Stimulated activated CD8-positive, alpha-beta memory T cell treated with anti-CD3 and anti-CD28 coated beads, Interleukin-15, amount 100 ng/mL, for 4 hours (primary cell): Measurements from ENCODE around the gene CDH16.
"Not testable (repeated sequence)": the region's sequence is repeated elsewhere in the genome, so short reads cannot be mapped to it uniquely, and the experiment has no call there.

Source experiments
- DNase-seq, 2 donors: peaks; one replicate each; pipeline ENCODE4 v3.0.0-alpha.2; 2020; ENCODE audit warnings: low read depth in 2 of 2

CDH16 gene

GRCh38 chr16:66918803-66919568 lies at the start of gene CDH16:
CDH16 (minus strand) TSS chr16:66918885; CDS start chr16:66918065, 820 bp downstream.
- no peak for DNase-seq

GRCh38 chr16:66964049-66964448 lies 45.4 kb upstream of the CDH16 start:
- no peak for DNase-seq

- no peak for DNase-seq
These were observed 43.2 kb upstream of the CDH16 start for GRCh38 chr16:66961914-66962313.

GRCh38 chr16:66961065-66961744 lies 42.5 kb upstream of the CDH16 start, which contains the start of gene CES3:
CES3 (plus strand) TSS chr16:66961266; CDS start chr16:66961308, 42 bp downstream.
- DNase-seq, result peak in 1 of 2 donors; percentile 21

- DNase-seq, result no peak
These were observed 41.6 kb upstream of the CDH16 start for GRCh38 chr16:66960270-66960669.

GRCh38 chr16:66959704-66960161 lies 41.0 kb upstream of the CDH16 start:
- DNase-seq, result no peak

GRCh38 chr16:66958857-66959703 lies 40.4 kb upstream of the CDH16 start:
- no peak for DNase-seq

- not testable (repeated sequence) for DNase-seq
These were observed 37.4 kb upstream of the CDH16 start for GRCh38 chr16:66956154-66956457.

GRCh38 chr16:66955363-66956153 lies 36.9 kb upstream of the CDH16 start:
- not testable (repeated sequence) for DNase-seq

GRCh38 chr16:66954097-66954659 lies 35.5 kb upstream of the CDH16 start:
- peak; percentile 40 to 54 for DNase-seq

GRCh38 chr16:66953462-66954096 lies 34.9 kb upstream of the CDH16 start:
- no peak for DNase-seq

- DNase-seq, result no peak
These were observed 33.9 kb upstream of the CDH16 start for GRCh38 chr16:66952430-66953110.

- DNase-seq, result no peak
These were observed 32.5 kb upstream of the CDH16 start for GRCh38 chr16:66950971-66951790.

- no peak for DNase-seq
These were observed 31.8 kb upstream of the CDH16 start for GRCh38 chr16:66950437-66950836.

- DNase-seq, result no peak
These were observed 30.8 kb upstream of the CDH16 start for GRCh38 chr16:66949472-66949871.

- DNase-seq, result no peak
These were observed 30.1 kb upstream of the CDH16 start for GRCh38 chr16:66948837-66949225.

- DNase-seq, result no peak
These were observed 29.6 kb upstream of the CDH16 start for GRCh38 chr16:66948134-66948836.

GRCh38 chr16:66947302-66948065 lies 28.8 kb upstream of the CDH16 start:
- DNase-seq, result peak; percentile 47 to 72
